WI38 (cell line): ENCODE results near the gene SSR1.

ENCODE experiments used
- H3K4me3 ChIP-seq: 2 replicates; pipeline ENCODE4 v1.5.1; 2011; ENCODE audit warnings: low read depth, mild to moderate bottlenecking, control low read depth, low read length
- TF ChIP-seq, protein P1 (sequence below): IDR thresholded peaks from 2 replicates; pipeline ENCODE4 v1.5.1; 2012; ENCODE audit warnings: low read depth, mild to moderate bottlenecking, control low read depth, low read length

SSR1 gene

DNA sequence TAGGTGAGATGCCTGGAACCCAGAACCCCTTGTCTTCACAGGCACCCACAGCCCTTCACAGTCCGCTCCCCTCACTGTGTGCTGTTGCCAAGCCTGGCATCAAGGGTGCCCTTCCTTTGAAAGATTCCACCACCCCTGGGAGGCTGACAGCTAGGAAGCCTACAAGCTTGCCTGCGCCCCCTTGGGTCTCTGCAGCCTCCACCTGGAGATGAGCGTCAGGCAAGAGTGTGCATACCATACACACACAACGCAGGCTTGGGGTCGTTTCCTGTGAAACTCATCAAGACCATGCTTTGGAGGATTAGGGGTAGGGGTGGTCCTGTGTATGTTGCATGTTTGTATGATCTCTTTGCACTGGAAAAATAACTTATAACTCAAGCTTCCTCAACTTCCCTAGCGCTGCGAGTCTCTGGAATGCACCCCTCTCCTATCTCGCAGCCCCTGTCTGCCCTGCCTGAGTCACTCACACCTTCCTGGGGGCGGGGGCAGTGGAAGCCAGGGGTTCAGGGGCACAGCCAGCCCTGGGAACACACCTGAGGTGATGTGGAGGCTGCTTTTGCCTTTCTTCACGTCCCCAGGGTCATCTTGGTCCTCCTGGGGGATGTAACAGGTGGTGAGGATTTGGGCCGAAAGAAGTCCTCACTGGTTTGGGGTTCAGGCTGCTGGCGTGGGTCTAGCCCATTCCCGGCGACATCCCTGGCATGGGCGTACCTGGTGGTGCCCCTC is 67.2 kb downstream of the SSR1 start:
- TF ChIP-seq, protein P1, sequence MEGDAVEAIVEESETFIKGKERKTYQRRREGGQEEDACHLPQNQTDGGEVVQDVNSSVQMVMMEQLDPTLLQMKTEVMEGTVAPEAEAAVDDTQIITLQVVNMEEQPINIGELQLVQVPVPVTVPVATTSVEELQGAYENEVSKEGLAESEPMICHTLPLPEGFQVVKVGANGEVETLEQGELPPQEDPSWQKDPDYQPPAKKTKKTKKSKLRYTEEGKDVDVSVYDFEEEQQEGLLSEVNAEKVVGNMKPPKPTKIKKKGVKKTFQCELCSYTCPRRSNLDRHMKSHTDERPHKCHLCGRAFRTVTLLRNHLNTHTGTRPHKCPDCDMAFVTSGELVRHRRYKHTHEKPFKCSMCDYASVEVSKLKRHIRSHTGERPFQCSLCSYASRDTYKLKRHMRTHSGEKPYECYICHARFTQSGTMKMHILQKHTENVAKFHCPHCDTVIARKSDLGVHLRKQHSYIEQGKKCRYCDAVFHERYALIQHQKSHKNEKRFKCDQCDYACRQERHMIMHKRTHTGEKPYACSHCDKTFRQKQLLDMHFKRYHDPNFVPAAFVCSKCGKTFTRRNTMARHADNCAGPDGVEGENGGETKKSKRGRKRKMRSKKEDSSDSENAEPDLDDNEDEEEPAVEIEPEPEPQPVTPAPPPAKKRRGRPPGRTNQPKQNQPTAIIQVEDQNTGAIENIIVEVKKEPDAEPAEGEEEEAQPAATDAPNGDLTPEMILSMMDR = no peak

DNA sequence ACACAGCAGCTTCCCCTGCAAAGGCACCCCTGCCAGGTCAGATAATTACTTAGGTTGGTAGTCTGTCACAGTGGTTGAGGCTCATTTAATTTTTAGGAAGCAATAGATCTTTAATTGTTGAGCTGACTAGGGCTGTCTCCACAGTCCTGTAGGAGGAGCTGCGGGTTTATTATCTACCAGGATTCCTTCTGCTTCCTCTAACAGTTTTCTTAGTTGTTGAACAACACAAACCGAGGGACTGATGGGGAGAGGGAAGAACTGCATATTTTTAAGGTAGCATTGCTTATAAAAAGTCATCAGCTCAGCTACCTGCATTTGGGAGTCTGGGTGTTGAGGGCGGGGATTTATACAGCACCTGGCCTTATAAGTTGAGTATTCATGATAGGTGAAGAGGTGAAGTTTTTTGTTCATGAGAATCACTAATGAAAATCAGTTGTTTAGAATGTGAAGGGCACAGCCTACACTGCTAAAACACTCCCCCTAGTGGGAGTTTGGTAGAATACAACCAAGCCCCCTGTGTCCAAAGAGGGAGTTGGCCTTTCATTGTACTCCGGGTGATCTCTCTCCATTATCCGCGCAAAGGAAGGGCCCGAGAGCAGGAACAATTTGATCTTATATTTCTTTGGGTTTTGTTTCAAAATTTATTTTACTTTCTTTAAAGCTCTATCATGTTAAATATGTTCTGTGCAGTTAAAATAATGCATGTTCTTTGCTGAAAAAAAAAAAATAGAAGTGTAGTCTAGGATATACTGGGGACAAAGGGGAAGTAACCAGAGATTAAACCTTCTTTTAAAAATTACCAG is 69.6 kb downstream of the SSR1 start:
- no peak overlapping the region for H3K4me3 ChIP-seq
- TF ChIP-seq, protein P1 = peak; percentile 83

More for the DNA sequence above, 67.2 kb downstream of the SSR1 start:
- no peak overlapping the region for H3K4me3 ChIP-seq

DNA sequence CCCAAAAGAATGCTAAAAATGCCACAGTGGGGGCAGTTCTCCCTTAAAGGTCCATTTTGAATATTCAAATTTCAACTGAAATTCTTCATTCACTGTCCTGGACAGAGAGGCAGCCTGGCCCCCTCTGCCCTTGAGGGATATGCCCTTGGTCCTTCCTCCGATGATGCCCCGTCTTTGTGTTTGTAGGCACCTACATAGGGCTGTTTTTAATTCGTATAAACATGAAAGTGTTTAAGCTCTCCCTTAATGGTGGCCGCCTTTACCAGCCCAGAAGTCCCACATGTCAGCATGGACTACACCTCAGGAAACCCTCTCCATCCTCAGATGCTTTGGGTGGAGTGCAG is 70.2 kb downstream of the SSR1 start:
- no peak overlapping the region for H3K4me3 ChIP-seq
- TF ChIP-seq, protein P1 = no peak

DNA sequence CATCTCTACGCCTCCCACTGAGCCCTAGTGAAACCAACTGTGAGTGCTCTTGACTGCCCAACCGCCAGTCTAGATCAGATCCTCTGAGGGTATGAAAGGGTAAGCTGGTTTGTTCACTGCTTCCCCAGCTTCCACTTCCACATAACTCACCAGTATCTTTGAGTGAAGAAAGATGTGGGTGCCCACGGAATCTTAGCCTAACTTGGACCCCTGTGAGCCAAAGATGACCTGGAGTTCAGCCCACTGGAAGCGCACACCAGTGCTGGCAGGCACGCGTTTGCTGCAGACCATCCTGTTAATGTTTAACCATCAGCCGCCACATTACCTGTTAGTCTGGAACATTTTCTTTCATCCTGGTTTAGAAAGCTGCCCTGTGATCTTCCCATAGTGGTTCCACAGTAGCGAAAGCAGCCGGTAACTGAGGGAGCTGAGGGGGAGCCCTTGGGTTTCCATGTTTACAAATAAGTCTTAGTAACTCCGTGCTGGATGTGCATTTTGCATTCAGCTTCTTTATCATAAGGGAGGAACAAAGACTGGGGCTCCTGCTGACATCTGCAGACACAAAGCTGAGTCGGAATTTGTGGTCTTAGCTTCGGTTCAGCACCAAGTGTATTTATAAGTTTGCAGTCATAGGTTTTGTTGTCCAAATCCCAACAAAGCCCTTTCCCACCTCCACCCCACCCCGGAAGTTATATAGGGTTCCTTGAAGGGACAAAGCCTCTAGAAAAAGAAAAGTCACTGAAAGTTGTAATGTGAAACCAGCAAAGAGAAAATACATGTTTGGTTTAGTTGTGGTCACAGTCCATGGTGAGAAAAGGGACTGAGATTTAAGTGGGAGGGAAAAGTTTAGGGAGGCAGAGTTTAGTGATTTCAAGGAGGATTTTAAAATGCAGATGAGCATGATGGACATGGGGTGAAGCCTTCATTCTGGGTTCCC is 71.0 kb downstream of the SSR1 start:
- no peak overlapping the region for H3K4me3 ChIP-seq
- TF ChIP-seq, protein P1 = no peak

DNA sequence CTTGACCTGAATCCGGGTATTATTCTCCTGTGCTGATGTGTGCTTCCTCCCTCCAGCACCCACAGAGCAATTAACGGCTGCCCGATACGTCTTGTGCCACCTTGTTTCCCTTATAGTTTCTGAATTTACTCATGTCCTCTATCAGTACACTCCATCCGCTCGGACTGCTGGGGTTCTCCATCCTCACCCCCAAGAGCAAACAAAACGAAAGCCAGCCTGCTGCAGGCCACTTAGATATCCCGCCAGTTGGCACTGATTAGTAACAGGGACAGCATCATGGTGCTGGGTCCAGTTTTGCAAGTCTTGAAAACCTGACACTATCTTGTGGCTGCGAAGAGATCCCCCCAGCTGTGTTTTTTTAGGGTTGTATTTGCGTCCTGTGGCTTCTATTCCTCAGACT is 71.8 kb downstream of the SSR1 start:
- TF ChIP-seq, protein P1 = no peak
- H3K4me3 ChIP-seq = no peak overlapping the region

DNA sequence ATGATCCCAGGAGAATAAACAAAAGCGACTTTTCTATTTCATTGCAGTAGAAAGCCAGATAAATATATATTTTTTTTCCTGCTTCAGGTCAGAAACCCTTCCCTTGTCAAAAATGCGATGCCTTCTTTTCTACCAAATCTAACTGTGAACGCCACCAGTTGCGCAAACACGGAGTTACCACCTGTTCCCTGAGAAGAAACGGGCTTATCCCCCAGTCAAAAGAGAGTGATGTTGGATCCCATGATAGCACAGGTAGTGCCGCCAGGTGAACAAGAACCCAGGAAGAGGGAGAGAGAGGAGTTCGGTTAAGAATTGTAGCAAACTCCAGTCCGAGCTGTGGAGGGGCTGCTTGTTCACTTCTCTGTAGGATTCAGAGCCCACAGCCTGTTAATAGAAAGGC is 72.6 kb downstream of the SSR1 start:
- no peak overlapping the region for H3K4me3 ChIP-seq
- TF ChIP-seq, protein P1 = no peak
